ENCODE measurements around the gene NOS2.
"Not testable (repeated sequence)": the region's sequence is repeated elsewhere in the genome, so short reads cannot be mapped to it uniquely, and the experiment has no call there.

DNA sequence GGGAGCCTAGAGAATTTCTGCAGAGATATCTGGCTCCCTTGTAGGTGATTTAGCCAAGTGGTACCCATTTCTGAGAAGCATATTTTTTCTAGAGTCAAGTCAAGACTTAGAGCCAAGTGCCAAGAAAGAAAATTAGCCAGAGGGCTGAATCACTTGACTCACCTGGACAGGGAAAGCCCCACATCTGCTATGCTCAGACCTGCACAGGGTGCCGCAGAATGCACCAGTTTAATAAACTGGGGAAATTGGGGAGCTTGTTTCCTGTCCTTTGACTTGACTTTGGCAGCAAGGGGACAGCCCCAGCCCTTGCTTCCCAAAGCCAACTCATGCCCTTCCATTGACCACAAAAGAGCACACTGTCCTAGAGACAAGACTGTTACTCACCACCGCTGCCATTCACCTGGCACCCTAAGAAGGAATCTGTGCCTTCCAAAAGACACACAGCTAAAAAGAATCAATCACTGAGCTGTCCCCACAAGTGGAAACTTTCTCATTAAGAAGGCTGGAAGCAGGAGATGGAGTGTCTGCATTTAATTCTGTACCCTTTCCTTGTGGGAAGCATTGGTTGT is 28.9 kb upstream of the NOS2 start:
- TF ChIP-seq CTCF (IDR thresholded peaks at IDR 0.05; ENCODE audit: low read depth, low read length, poor library complexity, severe bottlenecking); EZH2phosphoT487 (IDR thresholded peaks at IDR 0.05; ENCODE audit: borderline replicate concordance, low read length): not testable (repeated sequence)
